ENCODE data around the gene ANGPTL5.
"Not testable (repeated sequence)": the region's sequence is repeated elsewhere in the genome, so short reads cannot be mapped to it uniquely, and the experiment has no call there.

ANGPTL5 gene

GRCh38 chr11:101885631-101886030, 30.7 kb downstream of the ANGPTL5 start:
- DNase-seq (ENCODE audit: low spot score) = no peak

- DNase-seq (ENCODE audit: low spot score) = no peak
These were observed 34.7 kb downstream of the ANGPTL5 start for GRCh38 chr11:101881586-101881985.

- DNase-seq (ENCODE audit: low spot score) = peak; percentile 75
These were observed 36.1 kb downstream of the ANGPTL5 start for GRCh38 chr11:101880222-101880621.

DNA sequence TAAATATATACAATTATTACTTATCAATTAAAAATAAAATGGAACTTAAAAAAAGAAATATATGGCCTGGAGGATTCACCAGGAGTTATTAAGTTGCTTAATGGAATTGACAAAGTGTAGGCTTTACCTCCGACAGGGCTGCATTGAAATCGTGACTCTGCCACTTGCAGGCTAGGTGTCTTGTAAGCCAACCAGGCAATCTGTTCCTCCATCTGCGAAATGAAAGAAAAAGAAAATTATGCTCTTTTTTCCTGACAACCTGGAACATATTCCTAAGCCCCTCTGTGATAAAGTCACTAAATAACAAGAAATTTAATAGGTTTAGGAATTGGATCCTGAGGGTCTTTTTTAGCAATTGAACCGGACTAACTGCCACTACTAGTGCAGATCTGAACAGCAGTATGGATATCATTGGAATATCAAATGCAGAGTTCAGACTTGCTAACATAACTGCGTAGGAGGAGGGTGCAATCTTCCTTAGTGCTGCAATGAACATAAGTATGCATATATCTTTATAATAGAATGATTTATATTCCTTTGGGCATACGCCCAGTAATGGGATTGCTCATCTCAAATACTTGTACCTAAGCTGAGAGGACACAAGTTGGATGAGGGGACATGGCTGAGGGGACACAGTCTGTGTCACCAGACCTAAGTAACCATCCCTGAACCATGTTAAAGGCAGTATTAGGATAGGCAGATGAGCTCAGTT, 44.0 kb downstream of the ANGPTL5 start:
- DNase-seq (ENCODE audit: low spot score) = no peak

- DNase-seq (ENCODE audit: low spot score) = no peak
These were observed 45.8 kb downstream of the ANGPTL5 start for GRCh38 chr11:101870510-101870909.

GRCh38 chr11:101867951-101868350, 48.4 kb downstream of the ANGPTL5 start:
- DNase-seq (ENCODE audit: low spot score) = no peak

- no peak for DNase-seq (ENCODE audit: low spot score)
These were observed 49.5 kb downstream of the ANGPTL5 start for GRCh38 chr11:101866619-101867491.

- DNase-seq (ENCODE audit: low spot score) = no peak
These were observed 52.2 kb downstream of the ANGPTL5 start for GRCh38 chr11:101864098-101864497.

- no peak for DNase-seq (ENCODE audit: low spot score)
These were observed 53.0 kb downstream of the ANGPTL5 start for GRCh38 chr11:101863361-101863760.

DNA sequence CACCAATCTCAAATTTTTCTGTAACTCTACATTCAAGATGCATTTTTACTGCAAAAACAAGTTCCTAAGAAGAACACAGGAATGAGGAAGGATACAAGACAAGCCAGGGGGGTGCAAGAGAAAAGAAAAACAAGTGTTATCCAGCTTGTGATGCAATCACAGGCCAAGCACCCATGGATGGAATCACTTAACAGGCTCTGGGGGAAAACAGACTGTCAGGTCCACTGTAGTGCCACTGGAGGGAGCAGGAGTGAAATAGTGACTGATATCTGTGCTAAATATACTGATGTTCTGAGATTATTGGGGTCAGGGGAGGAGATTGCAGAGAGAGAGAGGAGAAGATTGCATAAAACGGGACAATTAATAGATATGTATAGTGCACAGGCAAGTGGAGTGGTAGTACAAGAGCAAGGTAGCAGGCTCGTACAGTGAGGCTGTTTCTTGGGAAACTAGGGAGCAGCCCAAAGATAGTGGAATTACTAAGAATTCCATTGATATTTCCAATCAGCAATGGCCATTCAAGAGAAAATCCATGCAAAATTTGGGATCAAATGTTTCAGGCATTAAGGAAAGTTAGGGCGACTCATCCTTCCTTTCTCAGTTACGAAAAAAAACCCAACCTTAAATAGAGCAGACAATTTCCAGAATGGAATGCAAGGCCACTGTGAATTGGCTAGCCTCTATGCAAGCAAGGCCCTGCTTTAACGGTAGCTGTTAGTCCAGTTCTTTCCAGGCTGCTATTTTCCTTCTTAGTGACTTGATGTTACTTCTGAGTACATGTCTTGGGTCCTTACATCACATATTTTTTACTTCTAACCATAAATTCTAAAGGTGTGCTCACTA, 53.7 kb downstream of the ANGPTL5 start:
- DNase-seq (ENCODE audit: low spot score) = peak; percentile 53

- peak; percentile 70 for DNase-seq (ENCODE audit: low spot score)
These were observed 55.5 kb downstream of the ANGPTL5 start for GRCh38 chr11:101860696-101861427.

GRCh38 chr11:101852260-101852659, 64.1 kb downstream of the ANGPTL5 start:
- not testable (repeated sequence) for DNase-seq (ENCODE audit: low spot score)

DNA sequence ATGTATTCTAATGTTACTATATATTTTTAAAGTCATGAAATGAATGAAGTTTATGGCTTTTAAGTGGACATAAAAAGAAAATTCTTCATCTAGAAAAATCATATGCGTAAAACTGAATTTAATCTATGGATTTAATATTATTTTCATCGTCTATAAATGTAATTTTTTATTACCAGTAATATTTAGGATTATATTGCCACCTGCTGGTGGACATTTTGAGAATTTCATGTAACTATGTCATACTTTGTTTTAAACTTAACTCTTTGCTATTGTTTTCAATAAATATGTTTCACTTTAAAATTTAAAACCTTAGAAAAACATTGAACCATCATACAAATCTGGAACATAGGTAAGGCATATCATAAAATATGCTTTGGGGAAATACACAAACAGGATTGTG, 68.1 kb downstream of the ANGPTL5 start:
- peak; percentile 50 for DNase-seq (ENCODE audit: low spot score)

GRCh38 chr11:101844608-101845007, 71.7 kb downstream of the ANGPTL5 start:
- DNase-seq (ENCODE audit: low spot score) = no peak

- DNase-seq (ENCODE audit: low spot score) = no peak
These were observed 75.6 kb downstream of the ANGPTL5 start for GRCh38 chr11:101840704-101841103.

Data from NAMALWA (cell line).